SK-MEL-5 (cell line): ENCODE measurements around the gene KCNJ5. TPM values are rescaled to one million over a fixed set of nuclear protein-coding genes. Genes with fewer than 3 reads are reported as not detected.
"Not testable (repeated sequence)": the region's sequence is repeated elsewhere in the genome, so short reads cannot be mapped to it uniquely, and the experiment has no call there.

Experiments
- DNase-seq: peaks from one replicate; pipeline ENCODE4 v3.0.0-alpha.2; 2016; ENCODE audit warnings: low read depth, low spot score
- in situ Hi-C: cut with HindIII; loops from 2 replicates; pipeline ENCODE4 v1.10.0; 2016; ENCODE audit warnings: low sequenced_read_pairs, high pct_unique_total_duplicates, low pct_unique_long_range_greater_than_20kb
- total RNA-seq: library from RNA; depleted of rRNA; stranded (reverse); fragments of >200 nt; shearing (Covaris generic); gene quantifications from 2 replicates; pipeline ENCODE4 v1.2.3, GENCODE V29; 2014

KCNJ5 gene
- total RNA-seq, 1 experiment from 2014 or later: 0.08 TPM

- no peak for DNase-seq
- in situ Hi-C loops: no loop called here
Measured at GRCh38 chr11:128919216-128919615, 28.1 kb downstream of the KCNJ5 start.

GRCh38 chr11:128919635-128920034 lies 28.5 kb downstream of the KCNJ5 start:
- in situ Hi-C loops, DNase-seq: not testable (repeated sequence)

- in situ Hi-C loops: no loop called here
- DNase-seq: no peak
Measured at GRCh38 chr11:128920666-128921065, 29.5 kb downstream of the KCNJ5 start.

- in situ Hi-C loops: no loop called here
- no peak for DNase-seq
Measured at GRCh38 chr11:128921793-128922192, 30.6 kb downstream of the KCNJ5 start.

- DNase-seq: no peak
- in situ Hi-C loops: no loop called here
Measured at GRCh38 chr11:128924104-128924503, 32.9 kb downstream of the KCNJ5 start.

- in situ Hi-C loops: no loop called here
Measured at GRCh38 chr11:128924510-128925249, 33.5 kb downstream of the KCNJ5 start.

GRCh38 chr11:128925250-128925600 lies 34.1 kb downstream of the KCNJ5 start:
- in situ Hi-C loops: no loop called here
- no peak for DNase-seq

More at GRCh38 chr11:128924510-128925249, 33.5 kb downstream of the KCNJ5 start:
- no peak for DNase-seq

- in situ Hi-C loops: no loop called here
- DNase-seq: no peak
Measured at GRCh38 chr11:128926000-128926399, 34.8 kb downstream of the KCNJ5 start.

GRCh38 chr11:128926437-128927107 lies 35.4 kb downstream of the KCNJ5 start:
- DNase-seq: no peak
- in situ Hi-C loops: no loop called here

GRCh38 chr11:128927108-128927461 lies 35.9 kb downstream of the KCNJ5 start:
- DNase-seq: no peak
- in situ Hi-C loops: no loop called here

GRCh38 chr11:128927683-128928336 lies 36.7 kb downstream of the KCNJ5 start:
- in situ Hi-C loops: no loop called here
- DNase-seq: no peak

GRCh38 chr11:128928400-128928799 lies 37.2 kb downstream of the KCNJ5 start:
- in situ Hi-C loops: no loop called here
- DNase-seq: no peak

- no peak for DNase-seq
- in situ Hi-C loops: no loop called here
Measured at GRCh38 chr11:128929468-128929867, 38.3 kb downstream of the KCNJ5 start.

- DNase-seq: no peak
- in situ Hi-C loops: no loop called here
Measured at GRCh38 chr11:128929991-128930390, 38.8 kb downstream of the KCNJ5 start.

GRCh38 chr11:128931066-128931465 lies 39.9 kb downstream of the KCNJ5 start:
- in situ Hi-C loops: no loop called here
- DNase-seq: no peak

- in situ Hi-C loops: no loop called here
- no peak for DNase-seq
Measured at GRCh38 chr11:128931668-128932067, 40.5 kb downstream of the KCNJ5 start.

GRCh38 chr11:128933481-128934178 lies 42.5 kb downstream of the KCNJ5 start:
- in situ Hi-C loops: no loop called here
- no peak for DNase-seq

- no peak for DNase-seq
- in situ Hi-C loops: no loop called here
Measured at GRCh38 chr11:128934351-128934750, 43.2 kb downstream of the KCNJ5 start.
